ENCODE results near the gene IGLON5.

IGLON5 gene

GRCh38 chr19:51311351-51312257 is at the start of gene IGLON5:
Gene IGLON5 (plus strand): TSS chr19:51311644. CDS start chr19:51311848, 204 bp downstream.
- H3K4me3 ChIP-seq (ENCODE audit: low read depth, low read length), result no peak within 1 kb of the TSS
- TF ChIP-seq, protein P1, sequence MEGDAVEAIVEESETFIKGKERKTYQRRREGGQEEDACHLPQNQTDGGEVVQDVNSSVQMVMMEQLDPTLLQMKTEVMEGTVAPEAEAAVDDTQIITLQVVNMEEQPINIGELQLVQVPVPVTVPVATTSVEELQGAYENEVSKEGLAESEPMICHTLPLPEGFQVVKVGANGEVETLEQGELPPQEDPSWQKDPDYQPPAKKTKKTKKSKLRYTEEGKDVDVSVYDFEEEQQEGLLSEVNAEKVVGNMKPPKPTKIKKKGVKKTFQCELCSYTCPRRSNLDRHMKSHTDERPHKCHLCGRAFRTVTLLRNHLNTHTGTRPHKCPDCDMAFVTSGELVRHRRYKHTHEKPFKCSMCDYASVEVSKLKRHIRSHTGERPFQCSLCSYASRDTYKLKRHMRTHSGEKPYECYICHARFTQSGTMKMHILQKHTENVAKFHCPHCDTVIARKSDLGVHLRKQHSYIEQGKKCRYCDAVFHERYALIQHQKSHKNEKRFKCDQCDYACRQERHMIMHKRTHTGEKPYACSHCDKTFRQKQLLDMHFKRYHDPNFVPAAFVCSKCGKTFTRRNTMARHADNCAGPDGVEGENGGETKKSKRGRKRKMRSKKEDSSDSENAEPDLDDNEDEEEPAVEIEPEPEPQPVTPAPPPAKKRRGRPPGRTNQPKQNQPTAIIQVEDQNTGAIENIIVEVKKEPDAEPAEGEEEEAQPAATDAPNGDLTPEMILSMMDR (IDR thresholded peaks at IDR 0.05; ENCODE audit: borderline replicate concordance, insufficient read depth, low read depth, low read length), result no peak

- no peak overlapping the region for H3K4me3 ChIP-seq (ENCODE audit: low read depth, low read length)
- TF ChIP-seq, protein P1 (IDR thresholded peaks at IDR 0.05; ENCODE audit: borderline replicate concordance, insufficient read depth, low read depth, low read length), result no peak
Measured at GRCh38 chr19:51263808-51264207, 47.6 kb upstream of the IGLON5 start.

GRCh38 chr19:51271067-51271466 is 40.4 kb upstream of the IGLON5 start:
- H3K4me3 ChIP-seq (ENCODE audit: low read depth, low read length), result no peak overlapping the region
- TF ChIP-seq, protein P1 (IDR thresholded peaks at IDR 0.05; ENCODE audit: borderline replicate concordance, insufficient read depth, low read depth, low read length), result no peak

- TF ChIP-seq, protein P1 (IDR thresholded peaks at IDR 0.05; ENCODE audit: borderline replicate concordance, insufficient read depth, low read depth, low read length), result no peak
- no peak overlapping the region for H3K4me3 ChIP-seq (ENCODE audit: low read depth, low read length)
Measured at GRCh38 chr19:51272183-51272810, 39.1 kb upstream of the IGLON5 start.

GRCh38 chr19:51274049-51274770 is 37.2 kb upstream of the IGLON5 start:
- no peak overlapping the region for H3K4me3 ChIP-seq (ENCODE audit: low read depth, low read length)
- TF ChIP-seq, protein P1 (IDR thresholded peaks at IDR 0.05; ENCODE audit: borderline replicate concordance, insufficient read depth, low read depth, low read length), result no peak

DNA sequence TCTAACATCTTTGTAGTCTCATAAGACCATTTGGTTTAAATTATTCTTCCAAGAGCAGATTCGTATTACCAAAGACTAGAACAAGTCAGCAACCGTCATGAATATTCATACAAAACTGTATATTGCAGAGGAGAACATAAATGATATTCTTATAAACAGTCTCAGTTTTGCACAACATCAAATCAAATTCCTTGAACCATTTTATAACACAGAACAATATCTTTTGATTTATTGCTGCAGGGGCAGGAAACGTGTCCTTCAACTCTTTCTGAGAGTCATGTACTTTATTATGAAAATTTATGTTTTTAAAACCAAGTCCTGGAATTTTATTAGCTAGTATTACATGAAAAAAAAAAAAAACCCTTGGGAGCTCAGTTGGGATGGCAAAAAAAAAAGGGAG is 34.3 kb upstream of the IGLON5 start:
- H3K4me3 ChIP-seq (ENCODE audit: low read depth, low read length), result no peak overlapping the region

More for the DNA sequence above, 34.3 kb upstream of the IGLON5 start:
- TF ChIP-seq, protein P1 (IDR thresholded peaks at IDR 0.05; ENCODE audit: borderline replicate concordance, insufficient read depth, low read depth, low read length), result no peak

All from GM12875 (cell line).